Adrenal gland (tissue), 12 donors: ENCODE data around the gene GSTK1. TPM values are rescaled to one million over a fixed set of nuclear protein-coding genes. Genes with fewer than 3 reads are reported as not detected.

Source experiments
- DNase-seq, 7 donors: peaks; one replicate each; pipeline ENCODE4 v3.0.0-alpha.2; 2019 to 2020
- H3K27ac ChIP-seq, 5 donors: fragments of 200-600 bp; sonication (generic) in 4 of 5; 1 replicate in 3 of 5; 2 replicates in 2 of 5; pipeline versions ENCODE4 v1.5.1 to v1.8.0; 2016 to 2020; ENCODE audit warnings: mild to moderate bottlenecking in 1 of 5
- H3K27me3 ChIP-seq: fragments of 200-600 bp; 2 replicates; pipeline ENCODE4 v1.8.0; 2021
- H3K36me3 ChIP-seq, 2 donors: fragments of 200-600 bp; replicated peaks in 1 of 2; 1 replicate in 1 of 2; 2 replicates in 1 of 2; pipeline versions ENCODE4 v1.5.1 to v1.8.0; 2018 to 2022
- H3K4me1 ChIP-seq, 2 donors: fragments of 200-600 bp; replicated peaks in 1 of 2; 1 replicate in 1 of 2; 2 replicates in 1 of 2; pipeline versions ENCODE4 v1.5.1 to v1.8.0; 2018 to 2021
- H3K4me3 ChIP-seq, 4 donors: fragments of 200-600 bp; sonication (generic) in 3 of 4; one replicate each; pipeline ENCODE4 v1.5.1; 2016 to 2018
- H3K9me3 ChIP-seq, 3 donors: fragments of 200-600 bp; sonication (generic) in 1 of 3; replicated peaks in 1 of 3; 1 replicate in 2 of 3; 2 replicates in 1 of 3; pipeline versions ENCODE4 v1.5.1 to v1.8.0; 2016 to 2021
- POLR2A ChIP-seq, 2 donors: fragments of 450-650 bp; IDR thresholded peaks; one replicate each; pipeline ENCODE4 v1.6.1; 2017; ENCODE audit warnings: antibody characterized with exemption in 2 of 2, mild to moderate bottlenecking in 2 of 2, moderate library complexity in 1 of 2
- WGBS, 4 donors: extraction: QIAGEN DNeasy Blood & Tissue Kit in 2 of 4; methylation state at CpG; one replicate each; pipeline versions ENCODE4 v1.1.5 to v1.1.7; 2013 to 2017; 5-methylcytosine and 5-hydroxymethylcytosine counted together
- intact Hi-C, 2 donors: fragments of 100-400 bp; cut with DNase I; formaldehyde crosslinking; loops; one replicate each; pipeline versions ENCODE4 v1.14.1 to v1.15.0; 2022 to 2023
- polyA plus RNA-seq, 3 donors: library from polyadenylated mRNA; stranded (reverse); fragments of 200-250 nt in 2 of 3; fragments of 350-450 nt in 1 of 3; fragmentation: Illumina TruSeq in 1 of 3; extraction: RNeasy Lipid Tissue Mini Kit (QIAGEN cat#74804) in 1 of 3; gene quantifications; one replicate each; pipeline ENCODE4 v1.2.3, GENCODE V29; 2013 to 2014
- total RNA-seq, 9 donors: library from RNA; depleted of rRNA in 4 of 9; stranded (reverse); fragments of >200 nt in 4 of 9; fragments of 120-200 nt in 1 of 9; fragmentation: NEBNext Ultra II Directional in 1 of 9; extraction: Animal tissue kit (Norgen Biotek cat#: 25700) in 1 of 9; gene quantifications; one replicate each; pipeline versions ENCODE4 v1.1.0 to v1.2.4, GENCODE V29; 2013 to 2023
- TF ChIP-seq, protein P1 (sequence below), 6 experiments: fragments of 450-650 bp in 4 of 6; fragments of 200-600 bp in 2 of 6; sonication (generic) in 1 of 6; IDR thresholded peaks; 1 replicate in 5 of 6; 2 replicates in 1 of 6; pipeline versions ENCODE4 v1.5.1 to v1.8.0; 2016 to 2021; ENCODE audit warnings: antibody characterized with exemption in 6 of 6, mild to moderate bottlenecking in 2 of 6, moderate library complexity in 1 of 6
- donor health status: healthy with polysubstance abuse.
- donor health status: Bipolar disorder and iron deficiency.
- donor health status: DM: yes; HTN: yes; CAD: no.
- donor health status: DM: no; HTN: no; CAD: no.
- donor health status: DM: no; HTN: no; CAD: no.
- donor health status: DM: yes; HTN: yes; CAD: no.

The GSTK1 gene
- total and polyA plus RNA-seq, 12 donors: 155 to 333 (median 220) TPM

DNA sequence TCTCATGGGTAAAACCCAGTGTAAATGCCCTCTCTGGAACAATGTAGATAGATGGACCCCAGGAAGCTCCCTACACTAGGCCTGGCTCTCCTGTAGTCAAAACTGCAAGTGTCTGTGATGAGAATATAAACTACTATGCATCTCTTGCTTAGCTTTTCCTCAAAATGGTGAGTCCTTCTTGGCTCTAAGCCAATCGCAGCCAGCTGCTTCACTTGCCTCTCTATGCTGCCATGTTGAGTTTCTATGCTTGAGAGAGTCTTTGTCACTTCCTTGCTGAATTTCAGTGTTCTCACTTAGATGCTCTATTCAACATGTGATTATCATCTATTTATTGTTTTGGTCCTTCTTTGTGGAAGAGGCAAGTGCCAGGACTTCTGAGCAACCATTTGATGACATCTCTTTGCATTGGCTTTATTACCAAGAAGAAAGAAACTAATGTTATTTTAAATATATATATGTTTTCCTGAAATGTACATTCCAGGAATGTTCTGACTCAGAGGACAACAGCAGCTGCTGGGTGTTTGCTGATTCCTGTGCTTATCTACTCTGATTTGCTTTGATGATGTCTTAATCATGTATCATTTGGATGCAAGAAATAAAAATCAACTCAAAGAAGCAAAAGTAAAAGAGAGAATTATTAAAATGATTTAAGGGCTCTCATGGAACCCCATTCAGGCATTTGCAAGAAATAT, 24.8 kb upstream of the GSTK1 start:
- 70 to 73% (median 73%) methylated on average over 1 of the region's 1 CpG for WGBS, 4 donors
- no peaks in the 10 kb centered on the region for H3K27me3 ChIP-seq
- no peak for DNase-seq
- peaks cover 0 to 4% of the 10 kb centered on the region in 2 donors for H3K4me1 ChIP-seq
- peak overlapping the region in 2 of 5 donors; percentile 44 to 54 for H3K27ac ChIP-seq
- intact Hi-C loops: no loop called here
- H3K36me3 ChIP-seq: no peaks in the 10 kb centered on the region
- no peak overlapping the region for H3K4me3 ChIP-seq
- no peak for TF ChIP-seq POLR2A (IDR thresholded peaks at IDR 0.05)
- TF ChIP-seq, protein P1, sequence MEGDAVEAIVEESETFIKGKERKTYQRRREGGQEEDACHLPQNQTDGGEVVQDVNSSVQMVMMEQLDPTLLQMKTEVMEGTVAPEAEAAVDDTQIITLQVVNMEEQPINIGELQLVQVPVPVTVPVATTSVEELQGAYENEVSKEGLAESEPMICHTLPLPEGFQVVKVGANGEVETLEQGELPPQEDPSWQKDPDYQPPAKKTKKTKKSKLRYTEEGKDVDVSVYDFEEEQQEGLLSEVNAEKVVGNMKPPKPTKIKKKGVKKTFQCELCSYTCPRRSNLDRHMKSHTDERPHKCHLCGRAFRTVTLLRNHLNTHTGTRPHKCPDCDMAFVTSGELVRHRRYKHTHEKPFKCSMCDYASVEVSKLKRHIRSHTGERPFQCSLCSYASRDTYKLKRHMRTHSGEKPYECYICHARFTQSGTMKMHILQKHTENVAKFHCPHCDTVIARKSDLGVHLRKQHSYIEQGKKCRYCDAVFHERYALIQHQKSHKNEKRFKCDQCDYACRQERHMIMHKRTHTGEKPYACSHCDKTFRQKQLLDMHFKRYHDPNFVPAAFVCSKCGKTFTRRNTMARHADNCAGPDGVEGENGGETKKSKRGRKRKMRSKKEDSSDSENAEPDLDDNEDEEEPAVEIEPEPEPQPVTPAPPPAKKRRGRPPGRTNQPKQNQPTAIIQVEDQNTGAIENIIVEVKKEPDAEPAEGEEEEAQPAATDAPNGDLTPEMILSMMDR (IDR thresholded peaks at IDR 0.05): no peak
- H3K9me3 ChIP-seq: peaks cover 0 to 4% (median 0%) of the 10 kb centered on the region in 3 donors

GRCh38 chr7:143239813-143240212, 23.4 kb upstream of the GSTK1 start:
- Histone ChIP-seq H3K4me3 (no peak overlapping the region), H3K36me3 (no peaks in the 10 kb centered on the region)
- TF ChIP-seq, protein P1 (IDR thresholded peaks at IDR 0.05): no peak
- no peak for TF ChIP-seq POLR2A (IDR thresholded peaks at IDR 0.05)

DNA sequence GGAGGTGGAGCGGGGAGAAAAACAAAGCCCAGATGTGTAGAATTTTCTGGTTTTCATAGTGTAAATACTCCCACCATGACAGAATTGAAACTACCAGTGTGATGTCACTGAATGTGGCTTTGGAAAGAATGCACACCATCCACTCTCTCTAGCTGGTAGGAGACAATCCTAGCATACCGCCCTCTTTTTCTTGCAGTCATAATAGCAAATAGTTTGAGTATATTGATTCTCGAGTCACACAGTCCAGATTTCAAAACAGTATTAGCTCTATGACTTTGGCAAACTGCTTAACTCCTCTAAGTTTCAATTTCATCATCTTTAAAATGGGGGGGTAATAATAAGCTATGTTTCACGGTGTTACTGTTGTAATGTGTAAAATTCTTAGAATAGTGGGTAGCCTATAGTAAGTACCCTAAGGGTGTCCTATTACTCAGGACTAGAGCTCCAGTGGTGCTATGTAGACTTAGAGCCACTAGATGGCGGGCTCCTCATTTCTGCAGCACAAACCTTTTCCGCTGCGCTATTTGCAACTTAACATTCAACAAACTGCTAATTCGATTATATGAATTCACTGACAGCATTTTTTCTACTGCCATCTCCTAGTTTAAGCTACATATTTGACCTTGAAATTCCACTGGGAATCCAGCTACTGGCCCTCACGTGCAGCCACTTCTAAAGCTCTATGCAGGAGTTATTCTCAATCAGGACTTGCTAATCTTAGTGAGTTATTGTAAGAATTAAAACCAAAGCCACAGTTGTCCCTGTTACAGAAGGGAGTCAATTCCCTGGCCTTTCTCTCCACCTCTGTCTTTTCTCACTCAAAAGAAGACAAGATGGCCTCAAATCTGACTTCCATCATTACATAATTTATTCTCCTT, 22.7 kb upstream of the GSTK1 start:
- Histone ChIP-seq H3K9me3 (peaks cover 0 to 4% (median 0%) of the 10 kb centered on the region in 3 donors), H3K27me3 (no peaks in the 10 kb centered on the region), H3K36me3 (no peaks in the 10 kb centered on the region), H3K4me3 (no peak overlapping the region), H3K27ac (peak overlapping the region in 3 of 5 donors; percentile 18 to 65 (median 56)), H3K4me1 (peaks cover 0 to 4% of the 10 kb centered on the region in 2 donors)
- intact Hi-C loops: loop anchor here (2.0 to 10.0 kb wide), 3 partner anchors 67 to 176 kb away; no protein-coding TSS in a partner anchor
- WGBS, 4 donors: 12 to 19% (median 16%) methylated on average over 9 of the region's 9 CpGs
- TF ChIP-seq POLR2A (IDR thresholded peaks at IDR 0.05): no peak
- TF ChIP-seq, protein P1 (IDR thresholded peaks at IDR 0.05): peak; percentile 82 to 96 (median 88)
- DNase-seq: peak; percentile 65 to 87 (median 77)

More at GRCh38 chr7:143239813-143240212, 23.4 kb upstream of the GSTK1 start:
- H3K27ac ChIP-seq: no peak overlapping the region
- H3K4me1 ChIP-seq: peaks cover 0 to 4% of the 10 kb centered on the region in 2 donors
- DNase-seq: no peak
- peaks cover 0 to 4% (median 0%) of the 10 kb centered on the region in 3 donors for H3K9me3 ChIP-seq
- no peaks in the 10 kb centered on the region for H3K27me3 ChIP-seq
- intact Hi-C loops: loop anchor here (2.0 to 10.0 kb wide), 3 partner anchors 67 to 177 kb away; no protein-coding TSS in a partner anchor

DNA sequence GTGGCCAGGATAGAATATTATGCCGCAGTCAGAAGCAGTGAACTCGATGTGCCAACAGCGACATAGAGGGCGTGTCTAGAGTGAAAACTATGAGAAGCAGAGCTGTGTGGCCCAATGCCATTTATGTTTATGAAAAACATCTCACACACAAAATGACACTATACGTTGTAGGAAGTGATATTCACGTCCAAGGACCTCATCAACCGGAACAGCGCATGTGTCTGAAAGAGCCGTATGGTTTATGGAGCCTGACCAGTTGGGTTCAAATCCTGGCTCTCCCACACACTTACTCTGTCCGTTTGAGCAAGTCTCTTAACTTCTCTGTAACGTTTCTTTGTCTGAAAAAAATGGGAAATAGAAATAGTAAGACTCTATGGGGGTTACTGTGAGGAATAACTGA, 20.9 kb upstream of the GSTK1 start:
- peaks cover 0 to 4% of the 10 kb centered on the region in 2 donors for H3K4me1 ChIP-seq
- no peaks in the 10 kb centered on the region for H3K36me3 ChIP-seq
- TF ChIP-seq, protein P1 (IDR thresholded peaks at IDR 0.05): no peak
- no peak for TF ChIP-seq POLR2A (IDR thresholded peaks at IDR 0.05)
- intact Hi-C loops: loop anchor here (5.0 to 10.0 kb wide), 2 partner anchors 65 to 172 kb away; no protein-coding TSS in a partner anchor
- no peak overlapping the region for H3K27ac ChIP-seq
- DNase-seq: no peak
- WGBS, 4 donors: 80 to 83% (median 82%) methylated on average over 11 of the region's 11 CpGs
- H3K9me3 ChIP-seq: no peaks in the 10 kb centered on the region
- no peak overlapping the region for H3K4me3 ChIP-seq
- H3K27me3 ChIP-seq: no peaks in the 10 kb centered on the region
